ENCODE data around the gene GRID1.

DNA sequence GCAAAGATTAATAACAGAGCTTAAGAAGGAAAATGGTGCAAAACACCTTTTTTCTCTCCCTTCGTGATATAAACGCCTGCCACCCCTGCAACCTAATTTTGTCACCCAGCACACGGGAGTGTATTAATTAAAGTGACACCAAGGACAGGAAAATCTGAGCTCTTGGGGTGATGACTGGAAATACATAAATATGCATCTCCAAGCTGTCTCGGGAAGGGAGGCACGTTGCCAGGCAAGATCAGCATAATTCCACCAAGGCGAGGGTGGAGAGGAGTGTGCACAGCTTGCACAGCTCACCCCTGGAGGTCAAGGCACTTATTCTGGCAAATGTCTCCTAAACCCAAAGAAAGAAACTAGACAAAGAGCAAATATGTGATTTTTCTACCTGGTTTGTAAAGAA lies 700.9 kb downstream of the GRID1 start:
- TF ChIP-seq CTCF (IDR thresholded peaks at IDR 0.05) (no peak), EP300 (IDR thresholded peaks at IDR 0.05) (no peak), POLR2A (IDR thresholded peaks at IDR 0.05) (no peak)
